Sigmoid colon (tissue), 4 donors: ENCODE results near the gene RNF180.

Experiments
- EP300 ChIP-seq, 4 donors: sonication (generic); formaldehyde crosslinking; IDR thresholded peaks; one replicate each; pipeline ENCODE4 v1.6.1; 2017; ENCODE audit warnings: antibody characterized with exemption in 4 of 4
- POLR2A ChIP-seq, 2 donors: fragments of 450-650 bp; IDR thresholded peaks; one replicate each; pipeline ENCODE4 v1.6.1; 2016; ENCODE audit warnings: antibody characterized with exemption in 2 of 2, mild to moderate bottlenecking in 2 of 2, moderate library complexity in 2 of 2
- POLR2AphosphoS5 ChIP-seq, 4 donors: sonication (generic); formaldehyde crosslinking; IDR thresholded peaks; one replicate each; pipeline ENCODE4 v1.6.1; 2017; ENCODE audit warnings: antibody characterized with exemption in 4 of 4
- TF ChIP-seq, protein P1 (sequence below), 4 experiments: fragments of 450-650 bp in 3 of 4; fragments of 200-600 bp in 1 of 4; IDR thresholded peaks; one replicate each; pipeline ENCODE4 v1.5.1; 2016 to 2019; ENCODE audit warnings: antibody characterized with exemption in 4 of 4, mild to moderate bottlenecking in 3 of 4, moderate library complexity in 2 of 4

DNA sequence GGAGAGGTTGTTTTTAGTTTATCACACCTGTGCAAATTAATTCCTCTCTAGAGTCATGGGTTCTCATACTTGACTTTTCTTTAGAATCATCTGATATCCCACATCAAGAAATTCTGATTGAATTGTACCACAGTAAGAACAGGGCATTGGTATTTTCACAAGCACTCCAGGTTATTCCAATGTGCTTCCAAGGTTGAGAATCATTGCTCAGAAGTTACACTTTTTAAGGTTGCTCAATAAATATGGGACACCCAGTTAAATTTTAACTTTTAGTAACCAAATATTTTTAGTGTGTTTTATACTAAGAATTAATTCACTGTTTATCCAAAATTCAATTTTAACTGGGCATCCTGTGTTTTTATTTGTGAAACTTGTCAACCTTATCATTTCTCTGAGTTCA lies 2.5 kb upstream of the RNF180 start:
- TF ChIP-seq, protein P1, sequence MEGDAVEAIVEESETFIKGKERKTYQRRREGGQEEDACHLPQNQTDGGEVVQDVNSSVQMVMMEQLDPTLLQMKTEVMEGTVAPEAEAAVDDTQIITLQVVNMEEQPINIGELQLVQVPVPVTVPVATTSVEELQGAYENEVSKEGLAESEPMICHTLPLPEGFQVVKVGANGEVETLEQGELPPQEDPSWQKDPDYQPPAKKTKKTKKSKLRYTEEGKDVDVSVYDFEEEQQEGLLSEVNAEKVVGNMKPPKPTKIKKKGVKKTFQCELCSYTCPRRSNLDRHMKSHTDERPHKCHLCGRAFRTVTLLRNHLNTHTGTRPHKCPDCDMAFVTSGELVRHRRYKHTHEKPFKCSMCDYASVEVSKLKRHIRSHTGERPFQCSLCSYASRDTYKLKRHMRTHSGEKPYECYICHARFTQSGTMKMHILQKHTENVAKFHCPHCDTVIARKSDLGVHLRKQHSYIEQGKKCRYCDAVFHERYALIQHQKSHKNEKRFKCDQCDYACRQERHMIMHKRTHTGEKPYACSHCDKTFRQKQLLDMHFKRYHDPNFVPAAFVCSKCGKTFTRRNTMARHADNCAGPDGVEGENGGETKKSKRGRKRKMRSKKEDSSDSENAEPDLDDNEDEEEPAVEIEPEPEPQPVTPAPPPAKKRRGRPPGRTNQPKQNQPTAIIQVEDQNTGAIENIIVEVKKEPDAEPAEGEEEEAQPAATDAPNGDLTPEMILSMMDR (IDR thresholded peaks at IDR 0.05), result no peak
- no peak for TF ChIP-seq EP300 (IDR thresholded peaks at IDR 0.05)
- TF ChIP-seq POLR2AphosphoS5 (IDR thresholded peaks at IDR 0.05), result no peak
- TF ChIP-seq POLR2A (IDR thresholded peaks at IDR 0.05), result no peak
